CD4-positive, alpha-beta T cell treated with Interleukin-15 for 1 hour (primary cell): ENCODE results near the gene SHTN1.

Experiments used
- DNase-seq: peaks from one replicate; pipeline ENCODE4 v3.0.0-alpha.2; 2020

SHTN1 gene

DNA sequence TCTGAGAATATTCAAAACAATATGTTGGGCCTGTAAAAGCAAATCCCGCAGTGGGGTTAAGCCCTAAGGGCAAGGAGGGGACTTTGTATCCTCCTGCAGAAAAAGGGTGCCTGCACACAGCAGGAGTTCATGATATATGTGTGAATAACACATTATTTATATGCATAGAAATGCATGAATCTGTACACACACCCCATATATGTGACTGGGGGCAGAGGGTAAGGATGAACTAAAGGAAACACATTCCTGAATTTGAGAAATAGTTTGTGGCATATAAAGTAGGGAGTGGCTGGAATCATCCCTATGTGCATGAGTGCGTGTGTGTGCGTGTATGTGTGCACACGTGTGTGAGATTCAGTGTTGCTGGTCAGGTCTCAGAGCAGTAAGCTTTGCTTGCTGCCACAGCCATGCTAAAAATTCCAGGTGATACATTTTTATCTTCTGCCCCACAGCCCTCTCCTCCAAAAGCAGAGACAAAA lies 136.8 kb downstream of the SHTN1 start:
- no peak for DNase-seq

DNA sequence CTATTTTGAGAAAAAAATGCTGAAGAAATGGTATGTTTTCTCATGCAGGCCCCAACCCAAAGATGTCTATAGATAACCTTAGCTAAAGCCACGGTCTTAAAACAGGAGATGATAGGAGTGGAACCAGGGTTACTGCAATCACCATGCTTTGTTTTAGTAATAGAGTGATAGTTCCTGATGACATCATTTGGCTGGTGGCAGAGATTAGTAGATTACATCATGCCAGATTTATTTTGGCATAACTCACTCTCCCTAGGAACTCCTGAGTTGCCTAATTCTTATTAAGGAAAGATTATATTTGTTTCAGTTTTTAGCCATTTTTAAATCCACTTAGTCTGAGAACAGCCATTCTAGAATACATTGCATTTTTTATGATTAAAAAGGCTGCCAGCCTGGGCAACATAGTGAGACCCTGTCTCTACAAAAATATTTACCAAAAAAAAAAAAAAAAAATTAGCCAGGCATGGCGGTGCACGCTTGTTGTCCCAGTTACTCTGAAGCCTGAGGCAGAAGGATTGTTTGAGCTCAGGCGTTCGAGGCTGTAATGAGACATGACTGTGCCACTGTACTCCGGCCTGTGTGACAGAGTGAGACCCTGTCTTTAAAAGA lies 137.9 kb downstream of the SHTN1 start:
- DNase-seq, result no peak

DNA sequence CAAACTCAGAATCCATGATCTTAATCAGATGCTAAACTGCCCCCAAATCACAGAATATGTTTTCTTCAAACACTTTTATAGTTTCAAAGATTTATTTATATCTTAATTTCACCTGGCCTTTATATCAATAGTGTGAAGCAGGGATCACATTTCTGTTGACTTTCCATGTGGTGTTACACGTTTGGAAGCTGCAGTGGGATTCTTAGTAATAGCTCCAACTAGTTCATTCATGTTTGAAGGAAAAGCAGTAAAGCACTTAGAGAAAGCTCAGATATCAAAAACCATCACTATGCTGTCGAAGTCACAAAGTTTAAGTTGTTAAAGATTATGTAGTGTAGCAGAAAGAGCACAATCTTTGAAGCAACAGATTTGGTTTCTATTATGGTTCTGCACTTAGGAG lies 138.9 kb downstream of the SHTN1 start:
- no peak for DNase-seq

DNA sequence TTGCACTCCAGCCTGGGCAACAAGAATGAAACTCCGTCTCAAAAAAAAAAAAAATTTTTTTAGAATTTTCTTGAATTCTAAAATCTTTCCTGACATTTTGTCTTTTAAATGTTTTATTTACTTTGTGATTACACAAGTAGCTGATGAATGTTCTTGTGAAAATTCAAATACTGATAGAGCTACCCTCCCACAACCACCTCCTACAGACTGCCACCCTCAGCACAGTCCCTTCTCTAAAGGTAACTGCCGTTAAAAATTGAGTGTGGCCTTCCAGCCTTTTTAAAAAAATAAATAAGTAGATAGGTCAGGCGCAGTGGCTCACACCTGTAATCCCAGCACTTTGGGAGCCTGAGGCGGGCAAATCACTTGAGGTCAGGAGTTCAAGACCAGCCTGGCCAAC lies 140.6 kb downstream of the SHTN1 start:
- DNase-seq, result no peak

DNA sequence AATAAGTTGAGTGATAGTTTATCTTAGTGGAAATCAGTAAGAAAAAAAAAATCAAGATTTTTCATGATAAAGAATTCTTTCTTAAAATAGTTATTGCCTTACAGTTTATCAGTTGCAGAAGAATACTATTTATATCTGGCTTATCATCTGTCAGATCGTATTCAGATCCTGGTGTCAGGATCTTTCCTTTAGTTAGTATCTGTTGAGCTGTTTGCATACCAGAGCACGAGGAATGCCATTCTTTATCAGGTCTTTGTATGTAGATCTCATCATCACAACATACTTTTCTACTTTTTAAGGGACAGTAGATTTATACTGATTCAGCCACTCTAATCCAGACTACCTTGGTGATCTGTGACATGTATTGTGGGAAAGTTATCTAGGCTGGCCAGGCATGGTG lies 143.2 kb downstream of the SHTN1 start:
- no peak for DNase-seq

DNA sequence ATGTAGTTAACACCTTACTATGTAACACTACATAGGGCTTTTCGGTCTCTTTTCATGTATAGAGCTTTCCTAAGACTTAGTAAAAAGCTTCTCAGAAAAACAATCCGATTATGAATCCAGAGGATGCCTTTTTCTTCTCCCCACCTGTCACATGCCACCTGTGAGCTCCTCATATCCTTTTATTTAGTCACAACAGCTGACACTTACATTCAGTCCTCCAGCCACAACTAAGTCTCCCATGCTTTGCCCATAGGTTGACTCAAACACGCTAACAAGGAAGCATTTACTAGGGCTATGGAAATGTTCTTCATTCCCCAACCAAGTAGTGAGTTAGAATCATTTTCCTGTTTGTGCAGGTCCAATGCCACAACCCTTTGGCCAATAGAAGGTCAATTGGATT lies 147.8 kb downstream of the SHTN1 start:
- DNase-seq, result no peak

DNA sequence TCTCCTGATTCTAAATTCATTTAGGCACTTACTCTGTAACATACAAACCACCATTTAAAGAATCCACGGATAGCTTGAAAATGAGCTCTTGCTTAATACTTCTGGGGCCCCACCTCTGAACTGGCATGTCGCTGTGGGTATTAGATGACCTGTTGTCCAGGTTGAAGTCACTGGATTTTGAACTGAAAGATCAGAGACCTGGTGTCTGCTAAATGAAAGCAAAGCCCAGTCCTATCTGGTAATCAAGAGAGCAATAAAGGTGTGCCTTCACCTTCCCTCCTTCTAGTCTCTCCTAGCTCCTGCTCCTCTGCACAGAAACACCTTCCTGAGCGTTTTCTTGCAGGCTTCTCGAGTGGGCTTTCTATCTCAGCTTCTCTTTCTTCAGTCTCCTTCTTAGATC lies 151.3 kb downstream of the SHTN1 start:
- no peak for DNase-seq

DNA sequence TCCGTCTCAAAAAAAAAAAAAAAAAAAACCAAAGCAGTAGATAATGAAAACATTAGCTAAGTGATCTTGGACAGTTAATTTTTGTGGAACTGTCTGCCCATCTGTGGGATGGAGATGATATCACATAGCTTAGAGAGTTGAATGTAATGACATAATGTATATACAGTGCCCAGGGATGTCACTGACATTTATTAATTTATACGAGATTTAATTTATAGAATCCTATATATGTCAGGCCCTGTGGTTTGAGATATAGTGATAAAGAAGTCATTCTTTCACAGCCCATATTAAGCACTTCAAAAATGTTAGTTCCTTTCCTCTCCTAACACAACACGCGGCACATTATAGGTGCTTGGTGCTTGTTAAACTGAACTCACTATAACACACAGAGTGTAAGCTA lies 151.7 kb downstream of the SHTN1 start:
- no peak for DNase-seq

DNA sequence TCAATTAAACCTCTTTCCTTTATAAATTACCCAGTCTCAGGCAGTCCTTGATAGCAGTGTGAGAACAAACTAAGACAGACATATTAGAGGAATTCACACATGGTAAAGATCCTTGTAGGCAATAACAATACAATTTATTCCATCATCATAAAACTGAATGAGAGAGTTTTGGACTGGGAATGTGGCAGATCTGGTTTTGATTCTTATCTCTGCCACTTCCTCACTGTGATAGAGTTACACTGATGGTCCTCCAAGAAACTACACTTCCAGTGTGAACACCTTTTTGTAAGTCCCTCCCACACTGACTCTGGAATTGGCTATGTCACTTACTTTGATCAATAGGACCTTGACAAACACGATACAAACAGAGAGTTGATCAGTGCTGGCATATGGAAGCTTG lies 152.7 kb downstream of the SHTN1 start:
- DNase-seq, result no peak

DNA sequence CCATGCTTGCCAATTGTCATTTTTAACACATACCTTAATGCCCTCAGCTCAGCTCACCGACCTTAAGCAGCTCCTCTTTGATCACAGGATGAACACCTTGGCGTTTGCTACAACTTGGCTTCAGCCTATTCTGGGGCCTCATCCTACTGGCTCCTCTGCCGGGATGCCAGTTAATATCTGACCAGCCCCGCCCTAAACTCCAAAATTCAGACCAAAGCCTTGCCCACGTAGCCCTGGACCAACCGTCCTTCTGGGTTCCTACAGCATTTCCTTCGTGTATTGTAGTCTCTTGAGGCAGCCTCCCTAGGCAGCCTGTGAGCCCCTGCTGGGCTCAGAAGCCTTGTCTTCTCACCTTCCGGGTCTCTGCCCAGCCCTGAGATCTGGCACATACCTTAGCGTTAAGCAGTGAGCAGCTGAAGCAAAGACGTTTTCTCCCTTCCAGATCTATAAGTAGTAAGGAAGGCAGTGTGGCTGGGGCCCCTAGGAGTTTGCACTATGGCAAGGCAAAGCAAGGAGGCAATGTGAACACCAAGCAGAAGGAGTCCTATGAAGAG lies 154.9 kb downstream of the SHTN1 start:
- DNase-seq, result no peak

DNA sequence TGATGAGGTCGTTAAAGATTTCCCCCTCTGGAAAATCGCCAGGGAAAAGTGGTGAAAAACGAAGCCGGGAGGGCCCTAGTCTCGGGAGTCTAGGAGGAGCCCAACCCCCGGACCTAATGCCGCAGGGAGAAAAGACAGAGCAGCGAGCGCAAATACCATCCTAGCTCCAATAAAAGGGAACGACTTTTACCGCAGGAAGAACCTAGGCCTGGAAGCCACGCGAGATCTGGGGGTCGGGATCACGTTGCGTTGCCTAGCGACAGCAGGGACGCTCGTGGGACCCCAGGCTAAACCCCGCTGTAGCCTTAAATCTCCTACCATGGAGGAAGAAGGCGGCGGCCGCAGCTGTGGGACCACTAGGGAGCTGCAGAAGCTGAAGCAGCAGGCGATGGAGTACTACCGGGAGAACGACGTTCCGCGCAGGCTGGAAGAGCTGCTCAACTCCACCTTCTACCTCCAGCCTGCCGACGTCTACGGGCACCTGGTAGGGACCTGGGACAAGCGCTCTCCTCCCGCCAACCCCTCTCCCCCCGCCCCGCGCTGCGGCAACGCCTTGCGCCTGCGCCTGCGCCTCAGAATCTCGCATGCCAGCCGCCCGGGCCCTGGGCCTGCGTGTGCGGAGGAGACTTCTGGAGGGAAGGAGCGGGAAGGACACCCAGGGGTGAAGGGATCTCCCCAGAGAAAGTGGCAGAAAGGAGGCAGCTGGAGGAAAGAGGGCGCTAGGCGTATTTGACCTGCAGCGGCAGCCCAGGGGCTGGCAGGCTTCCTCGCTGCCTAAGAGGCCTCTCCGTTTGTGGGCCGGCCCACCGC lies 155.5 kb downstream of the SHTN1 start, which contains the start of gene ENO4:
Gene ENO4, plus strand, starts transcription at position 252 of the 810 bp plus-strand sequence. Its CDS starts 68 bp downstream, at position 320.
- peak; percentile 18 for DNase-seq

DNA sequence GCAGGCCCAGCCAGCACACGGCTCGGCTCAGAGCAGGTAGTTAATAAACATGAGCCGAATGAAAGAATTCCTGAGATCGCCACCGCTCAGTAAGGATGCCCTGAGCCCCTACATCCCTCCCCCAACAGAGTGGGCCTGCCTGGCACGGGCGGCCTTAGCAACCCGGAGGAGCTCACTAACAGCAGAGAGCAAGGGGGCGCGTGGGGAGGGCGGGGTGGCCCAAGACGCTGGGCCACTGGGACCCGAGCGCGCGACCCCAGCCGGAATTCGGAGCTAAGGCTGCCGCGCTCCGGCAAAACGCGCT lies 156.1 kb downstream of the SHTN1 start:
- DNase-seq, result no peak

DNA sequence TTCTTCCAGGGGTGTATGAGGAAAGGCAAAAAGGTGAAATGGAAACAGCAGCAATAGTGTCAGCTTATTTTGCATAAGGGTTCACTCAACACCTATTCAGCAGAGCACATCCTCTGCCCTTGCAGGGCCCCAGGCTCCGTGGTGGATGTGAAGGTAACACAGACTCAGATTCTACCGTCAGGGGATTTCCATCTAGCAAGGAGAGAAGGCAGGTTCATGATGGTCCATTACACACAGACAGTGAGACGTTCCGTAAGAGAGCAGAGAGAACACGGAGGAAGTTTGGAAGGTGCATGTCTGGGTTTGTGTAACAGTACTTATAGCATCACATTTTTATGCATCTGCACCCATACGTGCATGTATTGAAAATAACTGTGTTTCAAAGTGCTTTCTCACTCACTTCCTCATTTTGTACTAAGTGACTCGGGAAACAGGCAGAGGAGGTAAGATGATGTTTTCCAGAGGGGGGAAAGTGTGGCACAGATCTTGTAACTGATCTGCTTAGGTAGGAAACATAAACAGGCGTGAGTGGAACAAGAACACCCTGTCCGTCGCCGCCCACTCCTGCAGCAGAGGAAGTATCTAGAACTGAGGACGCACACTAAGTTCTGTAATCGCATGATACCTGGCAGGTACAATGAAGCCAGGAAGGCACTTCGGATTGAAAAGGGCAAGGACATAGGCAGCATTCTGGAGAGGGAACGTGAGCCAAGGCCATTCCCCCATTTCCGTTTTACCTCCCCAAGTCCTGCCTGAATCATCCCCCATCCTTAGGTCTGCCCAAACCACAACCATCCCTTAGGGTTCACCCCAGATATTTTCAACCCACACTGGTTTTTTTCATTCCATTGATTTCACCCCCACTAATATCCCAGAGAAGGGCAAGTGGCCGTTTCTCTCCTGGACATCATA lies 156.7 kb downstream of the SHTN1 start:
- DNase-seq, result peak; percentile 35

DNA sequence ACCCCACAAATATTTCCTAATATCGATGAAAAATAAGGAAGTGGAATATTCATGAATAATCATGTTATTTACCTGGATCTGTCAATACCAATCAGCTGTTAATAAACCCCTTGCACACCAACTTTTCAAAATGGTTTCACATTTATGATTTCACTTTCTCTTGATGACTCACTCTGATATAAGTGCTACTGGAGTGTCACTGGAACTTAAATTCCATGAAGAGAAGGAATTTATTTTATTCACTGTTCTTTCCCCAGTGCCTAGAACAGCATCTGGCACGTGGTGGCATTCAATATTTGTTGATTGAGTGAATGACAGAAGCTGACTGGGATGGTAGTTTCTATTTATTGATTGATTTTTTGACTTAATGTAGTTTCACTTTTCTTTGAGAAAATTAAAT lies 159.2 kb downstream of the SHTN1 start:
- no peak for DNase-seq

DNA sequence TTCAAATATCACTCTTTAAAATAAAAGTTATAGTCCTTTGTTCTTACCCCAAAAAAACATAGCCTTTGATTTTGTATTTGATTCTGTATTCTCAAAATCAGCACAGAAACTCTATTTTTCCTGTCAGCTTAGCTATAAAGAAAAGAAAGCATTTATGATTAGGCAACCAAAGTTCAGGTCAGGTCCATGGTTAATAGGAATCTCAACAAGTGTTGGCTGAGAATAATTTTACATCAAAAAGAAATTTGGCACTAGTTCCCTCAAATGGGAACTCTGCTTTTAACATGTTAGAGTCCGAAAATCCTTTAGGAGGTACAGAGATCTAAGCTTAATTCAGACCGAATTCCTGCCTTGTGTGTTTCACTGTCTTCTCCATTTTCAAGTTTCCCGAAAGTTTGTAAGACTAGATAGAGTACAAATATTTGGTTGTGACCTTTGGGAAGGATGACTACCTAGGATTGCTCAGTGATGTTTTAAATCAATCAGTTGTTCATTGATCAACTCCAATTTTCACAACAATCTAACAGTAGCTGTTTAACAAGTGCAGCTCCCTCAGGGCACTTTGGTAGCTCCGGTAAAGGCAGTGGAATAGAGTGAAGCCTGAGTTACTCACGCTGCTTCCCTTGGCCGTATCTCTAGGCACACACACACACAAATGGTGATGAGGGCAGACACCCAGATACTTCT lies 164.5 kb downstream of the SHTN1 start:
- DNase-seq, result no peak

DNA sequence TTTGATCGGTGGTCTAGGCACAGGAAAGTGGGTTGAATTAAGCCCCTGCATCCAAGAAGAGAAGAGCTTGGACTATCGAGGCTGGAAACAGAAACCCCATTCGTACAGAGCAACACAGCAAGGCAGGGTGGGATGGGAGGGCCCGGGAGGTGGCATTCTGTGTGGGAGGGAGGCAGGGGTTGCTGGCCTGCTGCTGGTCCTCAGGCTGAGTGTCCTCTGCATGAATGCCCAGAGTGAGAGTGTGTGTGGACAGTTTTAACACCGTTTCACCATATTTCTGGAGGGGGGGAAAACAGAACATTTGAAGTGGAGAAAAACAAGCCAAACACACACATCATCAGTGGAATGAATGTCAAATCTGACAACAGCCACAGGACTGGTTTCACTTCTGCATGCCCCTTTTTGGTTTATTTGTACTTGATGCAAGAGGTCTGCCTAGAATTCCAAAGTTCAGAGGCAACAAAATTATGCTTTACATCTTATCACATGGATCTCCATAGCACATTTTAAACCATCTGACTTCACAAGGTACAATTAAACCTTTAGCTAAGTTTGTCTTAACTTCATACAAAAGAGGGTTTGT lies 166.8 kb downstream of the SHTN1 start:
- DNase-seq, result no peak

DNA sequence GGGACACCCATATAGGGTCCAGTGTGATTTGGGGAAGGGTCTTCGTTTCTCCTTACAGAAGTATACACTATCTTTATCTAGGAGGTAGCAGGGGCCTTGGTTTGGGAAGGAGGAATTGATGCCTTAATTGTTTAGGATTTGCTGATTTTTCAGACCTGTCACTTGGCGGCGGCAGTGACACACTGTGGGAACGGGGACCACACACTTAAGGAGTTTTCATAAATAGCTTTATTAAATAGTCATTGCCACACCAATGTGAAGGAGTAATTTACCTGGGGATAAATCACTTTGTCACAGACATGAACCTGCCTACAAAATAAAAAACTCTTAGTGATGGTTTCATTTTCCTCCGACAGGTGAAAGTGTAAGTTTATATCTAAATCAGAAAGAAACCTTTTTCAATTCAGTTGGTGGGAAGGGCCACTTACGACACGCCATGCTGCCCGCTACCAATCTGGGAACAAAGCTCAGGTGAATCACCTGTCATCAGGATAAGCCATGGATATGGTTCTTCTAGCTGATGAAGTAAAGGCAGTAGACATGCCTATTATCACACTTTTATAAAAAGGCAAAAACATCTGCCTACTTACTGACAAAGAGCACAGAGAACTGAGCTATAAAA lies 168.0 kb downstream of the SHTN1 start:
- DNase-seq, result no peak

DNA sequence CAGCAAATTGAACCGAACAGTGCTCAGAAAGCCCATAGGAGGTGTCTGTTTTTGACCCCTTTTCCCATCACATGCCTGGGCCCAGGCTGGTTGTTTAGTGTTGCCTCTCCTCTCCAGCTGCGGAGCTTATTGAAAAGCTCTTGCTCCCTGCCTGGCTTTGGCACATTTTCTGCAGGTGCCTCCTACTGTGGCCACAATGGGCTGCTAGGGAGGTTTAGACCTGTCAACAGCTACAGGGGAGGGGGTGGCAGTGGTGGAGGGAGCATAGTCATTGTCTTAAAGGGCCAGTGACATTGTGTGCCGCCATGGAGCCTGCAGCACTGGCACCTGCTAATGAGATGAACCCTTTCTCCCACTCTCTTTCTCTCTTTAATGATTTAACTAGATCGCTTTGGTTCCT lies 168.9 kb downstream of the SHTN1 start:
- no peak for DNase-seq

DNA sequence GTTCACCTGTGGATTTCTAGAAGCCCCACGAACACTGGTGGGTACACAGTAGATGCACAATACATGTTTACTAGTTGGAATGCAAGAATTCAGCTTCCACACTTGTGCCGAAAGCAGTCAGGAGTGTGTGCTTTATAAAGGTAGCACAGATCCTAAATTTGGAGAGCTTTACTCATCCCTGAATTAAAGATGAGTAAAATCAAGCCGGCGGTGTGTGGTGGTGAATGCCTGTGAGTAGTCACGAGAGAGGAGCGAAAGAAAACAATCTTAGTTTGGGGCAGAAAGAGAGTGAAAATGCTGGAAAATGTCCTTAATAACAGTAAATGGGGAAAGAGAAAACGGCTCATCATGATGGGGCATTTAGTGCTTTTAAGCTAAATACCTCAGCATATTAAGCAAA lies 169.3 kb downstream of the SHTN1 start:
- no peak for DNase-seq

DNA sequence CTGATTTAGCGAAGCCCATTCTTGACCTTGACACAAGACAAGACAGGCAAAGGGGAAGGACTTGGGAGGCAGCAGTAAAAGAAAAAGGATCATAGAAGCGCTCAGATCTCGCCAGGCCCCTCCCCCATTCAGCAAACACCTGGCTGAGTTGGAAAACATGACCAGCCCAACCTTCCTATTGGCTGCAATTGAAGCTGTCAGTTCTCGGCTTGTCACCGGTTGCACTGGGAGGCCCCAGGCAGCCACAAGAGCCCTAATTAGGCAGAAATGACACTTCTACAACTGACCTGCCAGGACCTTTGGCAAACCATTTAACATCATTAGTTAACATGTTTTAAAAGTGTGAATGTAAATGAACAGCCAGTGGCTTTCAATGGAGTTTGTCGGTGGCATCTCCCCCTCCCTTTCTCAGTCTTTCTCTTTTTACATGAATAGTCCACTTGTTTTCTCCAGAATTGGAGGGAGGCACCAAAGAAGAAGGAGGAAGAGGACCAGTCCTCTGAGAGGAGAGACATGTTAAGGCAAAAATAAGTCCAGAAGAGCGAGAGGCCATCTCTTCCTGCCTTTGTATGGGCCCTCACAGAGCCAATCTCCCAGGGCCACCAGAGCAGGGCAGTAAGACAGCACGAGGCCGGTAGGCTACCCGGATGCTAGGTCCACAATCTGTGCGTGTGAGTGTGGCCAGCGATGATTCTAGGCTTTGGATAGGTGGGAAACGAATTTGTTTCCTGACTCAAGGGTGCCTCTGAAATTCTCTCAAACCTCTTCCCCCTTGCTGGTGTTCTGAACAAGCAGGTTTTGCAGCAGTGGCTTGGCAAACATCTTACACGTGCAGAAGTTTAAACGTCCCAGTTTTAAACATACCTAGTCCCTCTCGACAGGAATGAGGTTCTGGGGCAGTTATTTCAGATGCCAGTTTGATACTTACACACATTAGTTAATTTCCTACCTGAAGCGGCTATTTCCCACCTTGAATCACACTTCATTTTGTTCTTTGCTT lies 170.7 kb downstream of the SHTN1 start:
- no peak for DNase-seq

DNA sequence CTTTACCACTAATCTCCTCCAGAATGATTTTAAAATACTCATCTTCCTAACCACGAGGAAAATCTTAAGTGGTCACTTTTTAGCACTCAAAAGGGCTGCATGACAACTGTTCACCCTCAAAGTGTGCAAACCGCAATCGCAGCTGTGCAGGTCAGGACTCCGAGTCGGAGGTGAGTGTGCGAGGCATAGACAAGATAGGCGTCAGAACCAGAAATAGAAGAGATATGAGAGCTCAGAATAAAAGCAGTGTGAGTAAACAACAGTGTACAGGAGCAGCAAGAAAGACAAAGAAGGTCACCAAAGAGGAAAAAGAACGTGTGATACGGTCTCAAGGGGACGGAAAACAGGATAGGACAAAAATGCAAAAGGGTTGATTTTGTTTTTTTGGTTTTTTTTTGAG lies 173.2 kb downstream of the SHTN1 start:
- no peak for DNase-seq
